Cardiac muscle cell (in vitro differentiated cells and primary cell): ENCODE results near the gene PLPPR4. TPM values are rescaled to one million over a fixed set of nuclear protein-coding genes. Genes with fewer than 3 reads are reported as not detected.

Source experiments
- DNase-seq, 2 donors: peaks; one replicate each; pipeline versions ENCODE4 v3.0.0 to v3.0.0-alpha.2; 2010 to 2017; ENCODE audit warnings: low read depth in 1 of 2, low spot score in 1 of 2
- H3K27ac ChIP-seq: fragments of 200-600 bp; sonication (generic); 2 replicates; pipeline ENCODE4 v1.5.1; 2016
- H3K27me3 ChIP-seq: fragments of 200-600 bp; sonication (generic); 2 replicates; pipeline ENCODE4 v1.6.0; 2016; ENCODE audit warnings: control low read depth
- H3K36me3 ChIP-seq: fragments of 200-600 bp; sonication (generic); 2 replicates; pipeline ENCODE4 v1.5.1; 2016; ENCODE audit warnings: control low read depth
- H3K4me1 ChIP-seq: fragments of 200-600 bp; sonication (generic); 2 replicates; pipeline ENCODE4 v1.8.1; 2017; ENCODE audit warnings: low read depth, mild to moderate bottlenecking, mixed run types
- H3K4me3 ChIP-seq: fragments of 200-600 bp; sonication (generic); 2 replicates; pipeline ENCODE4 v1.5.1; 2016; ENCODE audit warnings: mild to moderate bottlenecking
- H3K9me3 ChIP-seq: fragments of 200-600 bp; sonication (generic); 2 replicates; pipeline ENCODE4 v1.5.1; 2017; ENCODE audit warnings: low read depth, mild to moderate bottlenecking, control low read depth
- CTCF ChIP-seq: IDR thresholded peaks from 2 replicates; pipeline ENCODE4 v1.5.1; 2012; ENCODE audit warnings: low read depth, mild to moderate bottlenecking, low read length
- polyA plus RNA-seq: library from polyadenylated mRNA; unstranded; fragments of >200 nt; fragmentation: Nextera tagmentation; extraction: Ambion mirVana; gene quantifications from 2 replicates; pipeline ENCODE4 v1.2.1, GENCODE V29; 2016
- total RNA-seq: library from RNA; depleted of rRNA; stranded (reverse); fragments of >200 nt; gene quantifications from 2 replicates; pipeline ENCODE4 v1.2.3, GENCODE V29; 2016

Gene PLPPR4
- total and polyA plus RNA-seq, 2 experiments from 2014 or later, result 3.2 to 3.7 TPM

GRCh38 chr1:99305626-99306025 is 41.3 kb downstream of the PLPPR4 start:
- H3K36me3 ChIP-seq, result no peaks in the 10 kb centered on the region
- no peaks in the 10 kb centered on the region for H3K9me3 ChIP-seq
- H3K4me1 ChIP-seq, result no peaks in the 10 kb centered on the region
- H3K27ac ChIP-seq, result no peak overlapping the region
- DNase-seq, result no peak
- TF ChIP-seq CTCF, result no peak
- no peak overlapping the region for H3K4me3 ChIP-seq
- H3K27me3 ChIP-seq, result no peaks in the 10 kb centered on the region

DNA sequence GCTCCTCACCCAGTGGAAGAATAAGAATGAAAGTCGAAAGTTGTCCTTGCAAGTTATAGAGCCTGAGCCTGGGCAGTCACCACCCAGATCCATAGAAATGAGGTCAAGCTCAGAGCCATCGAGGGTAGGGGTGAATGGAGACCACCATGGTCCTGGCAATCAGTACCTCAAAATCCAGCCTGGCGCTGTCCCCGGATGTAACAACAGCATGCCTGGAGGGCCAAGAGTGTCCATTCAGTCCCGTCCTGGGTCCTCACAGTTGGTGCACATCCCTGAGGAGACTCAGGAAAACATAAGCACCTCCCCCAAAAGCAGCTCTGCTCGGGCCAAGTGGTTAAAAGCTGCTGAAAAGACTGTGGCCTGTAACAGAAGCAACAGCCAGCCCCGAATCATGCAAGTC is 41.8 kb downstream of the PLPPR4 start:
- no peak for TF ChIP-seq CTCF

DNA sequence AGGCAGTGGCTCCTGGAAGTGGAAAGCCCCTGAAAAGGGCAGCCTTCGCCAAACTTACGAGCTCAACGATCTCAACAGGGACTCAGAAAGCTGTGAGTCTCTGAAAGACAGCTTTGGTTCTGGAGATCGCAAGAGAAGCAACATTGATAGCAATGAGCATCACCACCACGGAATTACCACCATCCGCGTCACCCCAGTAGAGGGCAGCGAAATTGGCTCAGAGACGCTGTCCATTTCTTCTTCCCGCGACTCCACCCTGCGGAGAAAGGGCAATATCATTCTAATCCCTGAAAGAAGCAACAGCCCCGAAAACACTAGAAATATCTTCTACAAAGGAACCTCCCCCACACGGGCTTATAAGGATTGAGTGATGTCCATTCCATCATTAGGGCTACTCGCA is 42.4 kb downstream of the PLPPR4 start:
- Histone ChIP-seq H3K4me1 (no peaks in the 10 kb centered on the region), H3K4me3 (no peak overlapping the region), H3K36me3 (no peaks in the 10 kb centered on the region), H3K9me3 (no peaks in the 10 kb centered on the region), H3K27me3 (no peaks in the 10 kb centered on the region), H3K27ac (no peak overlapping the region)
- TF ChIP-seq CTCF, result no peak
- no peak for DNase-seq

More for the DNA sequence above, 41.8 kb downstream of the PLPPR4 start:
- Histone ChIP-seq H3K4me3 (no peak overlapping the region), H3K27ac (no peak overlapping the region), H3K36me3 (no peaks in the 10 kb centered on the region), H3K9me3 (no peaks in the 10 kb centered on the region), H3K27me3 (no peaks in the 10 kb centered on the region), H3K4me1 (no peaks in the 10 kb centered on the region)
- DNase-seq, result no peak

- no peaks in the 10 kb centered on the region for H3K27me3 ChIP-seq
- DNase-seq, result no peak
- no peak for TF ChIP-seq CTCF
- no peak overlapping the region for H3K4me3 ChIP-seq
- no peaks in the 10 kb centered on the region for H3K9me3 ChIP-seq
- no peaks in the 10 kb centered on the region for H3K36me3 ChIP-seq
- H3K27ac ChIP-seq, result no peak overlapping the region
- no peaks in the 10 kb centered on the region for H3K4me1 ChIP-seq
Observed at GRCh38 chr1:99315305-99315704, 51.0 kb downstream of the PLPPR4 start.

DNA sequence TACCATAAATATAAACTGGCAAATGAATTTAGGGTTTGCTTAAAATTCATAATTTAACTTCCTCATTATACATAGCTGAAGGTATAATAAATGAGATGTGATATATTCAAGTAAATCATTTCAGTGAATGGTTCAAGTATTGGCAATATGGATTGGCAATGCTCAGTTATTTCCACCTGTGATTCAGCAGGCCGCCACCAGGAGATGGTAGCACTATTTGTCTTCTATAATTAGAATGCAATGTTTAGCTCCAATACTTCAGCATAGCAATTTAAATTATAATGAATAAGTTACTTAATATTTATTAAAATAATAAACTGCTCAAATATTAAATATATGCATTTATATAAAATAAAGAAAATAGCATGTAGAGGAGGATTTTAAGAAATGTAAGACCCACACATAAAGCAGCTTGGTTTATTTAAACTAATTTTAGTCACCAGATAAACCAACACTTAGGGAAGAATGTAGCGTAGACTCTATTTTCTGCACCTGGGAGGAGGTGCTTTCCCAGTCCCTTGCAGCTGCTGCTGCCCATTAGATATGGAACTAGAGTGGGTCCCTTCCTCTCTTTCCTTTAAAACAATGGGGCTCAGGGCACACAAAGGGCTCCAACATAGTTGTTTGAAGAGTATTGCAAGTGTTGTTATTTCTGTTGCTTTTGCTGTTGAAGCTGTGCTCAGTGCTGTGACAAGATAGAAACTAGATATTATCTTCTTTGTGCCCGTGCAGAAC is 62.1 kb downstream of the PLPPR4 start:
- Histone ChIP-seq H3K4me3 (no peak overlapping the region), H3K36me3 (no peaks in the 10 kb centered on the region), H3K4me1 (peaks cover 31% of the 10 kb centered on the region), H3K27ac (no peak overlapping the region), H3K27me3 (no peaks in the 10 kb centered on the region), H3K9me3 (no peaks in the 10 kb centered on the region)
- peak; percentile 25 for TF ChIP-seq CTCF
- DNase-seq, result peak; percentile 1 to 20
